Middle frontal gyrus (tissue), 1 donor: ENCODE data around the gene PRDM16.

Source experiments
- DNase-seq: peaks from one replicate; pipeline ENCODE4 v3.0.0-alpha.2; 2015; ENCODE audit warnings: low spot score; ENCODE audit errors: extremely low spot score

PRDM16 gene

GRCh38 chr1:3240524-3241235 is 171.7 kb downstream of the PRDM16 start:
- no peak for DNase-seq

- no peak for DNase-seq
Measured at GRCh38 chr1:3241236-3241550, 172.2 kb downstream of the PRDM16 start.

GRCh38 chr1:3241673-3242407 is 172.8 kb downstream of the PRDM16 start:
- DNase-seq = no peak

- DNase-seq = no peak
Measured at GRCh38 chr1:3242408-3243260, 173.6 kb downstream of the PRDM16 start.

- DNase-seq = no peak
Measured at GRCh38 chr1:3243304-3243703, 174.3 kb downstream of the PRDM16 start.

GRCh38 chr1:3244025-3244926 is 175.3 kb downstream of the PRDM16 start:
- no peak for DNase-seq

- DNase-seq = no peak
Measured at GRCh38 chr1:3244927-3245315, 175.9 kb downstream of the PRDM16 start.

- DNase-seq = no peak
Measured at GRCh38 chr1:3245344-3245743, 176.3 kb downstream of the PRDM16 start.

GRCh38 chr1:3245768-3246167 is 176.8 kb downstream of the PRDM16 start:
- no peak for DNase-seq

- DNase-seq = no peak
Measured at GRCh38 chr1:3246251-3246650, 177.2 kb downstream of the PRDM16 start.

GRCh38 chr1:3247521-3248121 is 178.6 kb downstream of the PRDM16 start:
- DNase-seq = no peak

GRCh38 chr1:3248155-3249141 is 179.4 kb downstream of the PRDM16 start:
- DNase-seq = no peak

- DNase-seq = no peak
Measured at GRCh38 chr1:3249231-3249630, 180.2 kb downstream of the PRDM16 start.

- no peak for DNase-seq
Measured at GRCh38 chr1:3249631-3250501, 180.9 kb downstream of the PRDM16 start.

GRCh38 chr1:3250624-3251023 is 181.6 kb downstream of the PRDM16 start:
- DNase-seq = no peak

- DNase-seq = no peak
Measured at GRCh38 chr1:3251099-3251806, 182.2 kb downstream of the PRDM16 start.

- no peak for DNase-seq
Measured at GRCh38 chr1:3251807-3252428, 182.9 kb downstream of the PRDM16 start.
